Measurements from ENCODE around the gene KRTAP10-5. TPM values are rescaled to one million over a fixed set of nuclear protein-coding genes. Genes with fewer than 3 reads are reported as not detected.
"Not testable (repeated sequence)": the region's sequence is repeated elsewhere in the genome, so short reads cannot be mapped to it uniquely, and the experiment has no call there.

KRTAP10-5 gene
- total RNA-seq, 1 experiment from 2014 or later: not detected

DNA sequence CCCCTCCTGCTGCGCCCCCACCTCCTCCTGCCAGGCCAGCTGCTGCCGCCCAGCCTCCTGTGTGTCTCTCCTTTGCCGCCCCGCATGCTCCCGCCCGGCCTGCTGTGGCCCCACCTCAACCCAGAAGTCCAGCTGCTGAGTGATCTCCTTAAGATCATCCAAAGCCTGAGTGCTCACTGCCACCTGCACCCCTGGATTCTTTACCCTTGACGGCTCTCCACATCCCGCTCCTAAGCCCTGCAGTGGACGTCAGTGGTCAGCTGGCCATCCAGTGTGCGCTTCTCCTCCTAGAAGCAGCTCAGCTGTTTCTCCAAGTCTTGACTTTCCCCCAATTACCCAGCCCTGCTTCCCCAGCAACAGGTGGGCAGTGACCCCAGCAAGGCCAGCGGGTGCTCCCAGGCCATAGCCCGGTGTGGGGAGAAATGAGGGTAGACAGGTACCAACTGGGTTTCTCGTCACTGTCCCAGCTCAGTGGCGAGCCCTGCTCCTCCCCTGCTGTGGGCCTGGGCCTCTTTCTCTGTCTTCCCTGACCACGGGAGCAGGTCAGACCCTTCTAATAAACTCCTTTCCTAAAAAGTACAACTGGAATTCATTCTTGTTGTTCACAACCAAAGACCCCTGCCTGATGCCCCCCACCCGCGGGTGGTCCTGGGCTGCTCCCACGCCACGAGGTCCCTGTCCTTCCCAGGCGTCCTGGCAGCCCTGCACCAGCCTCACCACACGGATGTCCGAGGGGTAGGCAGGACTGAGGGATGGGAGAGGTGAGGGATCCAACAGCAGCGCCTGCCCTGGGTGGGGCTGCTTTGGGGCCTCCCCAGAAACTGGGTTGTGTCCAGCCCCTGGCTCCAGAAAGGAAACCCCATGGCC, 21.4 kb upstream of the KRTAP10-5 start:
- intact Hi-C loops (cut with micrococcal nuclease; ENCODE audit: unreplicated experiment): no loop called here
- no peak for TF ChIP-seq CTCF (IDR thresholded peaks at IDR 0.05; ENCODE audit: insufficient read depth in 1 of 2, low read depth in 1 of 2, low read length in 1 of 2, severe bottlenecking in 1 of 2, unreplicated experiment in 1 of 2)
- DNase-seq: no peak
- Mint-ChIP-seq H3K36me3 (ENCODE audit: insufficient read depth, unreplicated experiment) (no peaks in the 10 kb centered on the region), H3K27me3 (ENCODE audit: insufficient read depth, unreplicated experiment) (peaks cover 10% of the 10 kb centered on the region), H3K27ac (ENCODE audit: unreplicated experiment) (no peak overlapping the region), H3K9me3 (ENCODE audit: unreplicated experiment) (peaks cover 18% of the 10 kb centered on the region), H3K4me1 (ENCODE audit: low read depth, unreplicated experiment) (peaks cover 7% of the 10 kb centered on the region), H3K4me3 (ENCODE audit: unreplicated experiment) (no peak overlapping the region)
- Histone ChIP-seq H3K4me3 (ENCODE audit: low read depth, low read length) (no peak overlapping the region), H3K4me1 (no peaks in the 10 kb centered on the region), H3K27me3 (replicated peaks; ENCODE audit: control insufficient read depth, insufficient read depth, low read length) (no peaks in the 10 kb centered on the region), H3K36me3 (ENCODE audit: control insufficient read depth, insufficient read depth, low read length) (no peaks in the 10 kb centered on the region), H3K9me3 (no peaks in the 10 kb centered on the region)
- ChIA-PET CTCF (interaction anchor here (0.7 kb wide), 1 partner anchor 18 kb away, joined by 3 read pairs; no protein-coding TSS in a partner anchor), POLR2A (no interaction called here)
- no TSS peak for BruUV-seq (replicated peaks)

- H3K27me3 ChIP-seq (replicated peaks; ENCODE audit: control insufficient read depth, insufficient read depth, low read length); H3K36me3 ChIP-seq (ENCODE audit: control insufficient read depth, insufficient read depth, low read length); POLR2A ChIA-PET; BruUV-seq (replicated peaks); H3K4me3 ChIP-seq (ENCODE audit: low read depth, low read length); H3K27ac Mint-ChIP-seq (ENCODE audit: unreplicated experiment); CTCF ChIA-PET; H3K36me3 Mint-ChIP-seq (ENCODE audit: insufficient read depth, unreplicated experiment); H3K4me1 Mint-ChIP-seq (ENCODE audit: low read depth, unreplicated experiment); H3K4me3 Mint-ChIP-seq (ENCODE audit: unreplicated experiment); DNase-seq; H3K9me3 ChIP-seq; intact Hi-C loops (cut with micrococcal nuclease; ENCODE audit: unreplicated experiment); H3K4me1 ChIP-seq: not testable (repeated sequence)
- Mint-ChIP-seq H3K9me3 (ENCODE audit: unreplicated experiment) (peaks cover 18% of the 10 kb centered on the region), H3K27me3 (ENCODE audit: insufficient read depth, unreplicated experiment) (peaks cover 10% of the 10 kb centered on the region)
These were observed 20.7 kb upstream of the KRTAP10-5 start for GRCh38 chr21:44601091-44601490.

DNA sequence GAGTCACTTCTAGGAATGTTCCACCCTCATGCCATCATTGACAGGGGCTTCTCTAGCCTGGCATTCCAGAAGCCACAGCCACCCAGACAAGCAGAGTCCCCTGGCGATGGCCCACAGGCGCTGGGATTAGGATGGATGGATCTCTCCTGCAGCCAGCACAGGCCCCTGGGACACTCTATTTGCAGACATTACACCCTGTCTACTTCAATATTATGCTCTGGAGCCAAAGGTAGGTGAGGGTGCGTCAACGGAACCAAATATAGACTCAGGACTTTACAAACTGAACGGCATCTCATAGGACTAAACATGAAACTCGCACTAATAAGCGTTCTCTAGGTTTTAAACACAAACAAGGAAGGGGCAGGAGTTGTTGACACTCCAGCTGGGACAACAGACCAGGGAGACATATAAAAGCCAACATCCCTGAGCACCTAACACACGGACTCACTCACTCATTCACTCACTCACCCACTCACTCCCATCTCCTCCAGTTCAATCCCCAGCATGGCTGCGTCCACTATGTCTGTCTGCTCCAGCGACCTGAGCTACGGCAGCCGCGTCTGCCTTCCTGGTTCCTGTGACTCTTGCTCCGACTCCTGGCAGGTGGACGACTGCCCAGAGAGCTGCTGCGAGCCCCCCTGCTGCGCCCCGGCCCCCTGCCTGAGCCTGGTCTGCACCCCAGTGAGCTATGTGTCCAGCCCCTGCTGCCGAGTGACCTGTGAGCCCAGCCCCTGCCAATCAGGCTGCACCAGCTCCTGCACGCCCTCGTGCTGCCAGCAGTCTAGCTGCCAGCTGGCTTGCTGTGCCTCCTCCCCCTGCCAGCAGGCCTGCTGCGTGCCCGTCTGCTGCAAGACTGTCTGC, 19.9 kb upstream of the KRTAP10-5 start, which contains the start of gene KRTAP10-7:
TSS of gene KRTAP10-7 (plus strand) at position 480 of the 861 bp plus-strand sequence. CDS start at position 505, 25 bp downstream.
- H3K36me3 Mint-ChIP-seq (ENCODE audit: insufficient read depth, unreplicated experiment); POLR2A ChIA-PET; H3K4me1 ChIP-seq; H3K36me3 ChIP-seq (ENCODE audit: control insufficient read depth, insufficient read depth, low read length); H3K27me3 ChIP-seq (replicated peaks; ENCODE audit: control insufficient read depth, insufficient read depth, low read length); H3K4me1 Mint-ChIP-seq (ENCODE audit: low read depth, unreplicated experiment); H3K4me3 ChIP-seq (ENCODE audit: low read depth, low read length); BruUV-seq (replicated peaks); H3K9me3 ChIP-seq; CTCF ChIA-PET; intact Hi-C loops (cut with micrococcal nuclease; ENCODE audit: unreplicated experiment); H3K27me3 Mint-ChIP-seq (ENCODE audit: insufficient read depth, unreplicated experiment); H3K4me3 Mint-ChIP-seq (ENCODE audit: unreplicated experiment); H3K27ac Mint-ChIP-seq (ENCODE audit: unreplicated experiment); DNase-seq: not testable (repeated sequence)
- H3K9me3 Mint-ChIP-seq (ENCODE audit: unreplicated experiment): peaks cover 18% of the 10 kb centered on the region

Data from Caco-2 (cell line).